ENCODE results near the gene DNAJC18.

GRCh38 chr5:139399501-139400121, 39.7 kb downstream of the DNAJC18 start:
- TF ChIP-seq POLR2AphosphoS5 (IDR thresholded peaks at IDR 0.05) (no peak), CTCF (IDR thresholded peaks at IDR 0.05) (no peak), EP300 (IDR thresholded peaks at IDR 0.05) (no peak), POLR2A (IDR thresholded peaks at IDR 0.05; ENCODE audit: low read depth) (no peak)

All from esophagus muscularis mucosa (tissue), 4 donors.